Measurements from ENCODE around the gene TRMT2B.
"Not testable (repeated sequence)": the region's sequence is repeated elsewhere in the genome, so short reads cannot be mapped to it uniquely, and the experiment has no call there.

TRMT2B gene

DNA sequence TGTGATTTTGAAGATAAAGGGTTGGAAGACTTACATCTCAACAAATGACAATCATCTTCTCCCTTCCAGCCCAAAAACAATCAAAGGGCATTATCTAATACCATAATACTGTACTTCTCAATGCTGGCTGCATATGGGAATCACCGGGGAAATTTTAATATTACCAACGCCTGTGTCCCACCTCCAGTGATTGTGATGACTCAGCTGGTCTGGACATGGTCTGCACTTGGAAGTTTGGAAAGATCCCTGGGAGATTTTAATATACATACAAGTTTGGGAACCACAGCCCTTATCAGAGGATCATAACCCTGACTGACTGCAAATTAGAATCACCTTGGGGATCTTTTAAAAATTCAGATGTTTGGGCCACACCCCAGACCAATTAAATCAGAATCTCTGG lies 52.5 kb downstream of the TRMT2B start:
- TF ChIP-seq, protein P1, sequence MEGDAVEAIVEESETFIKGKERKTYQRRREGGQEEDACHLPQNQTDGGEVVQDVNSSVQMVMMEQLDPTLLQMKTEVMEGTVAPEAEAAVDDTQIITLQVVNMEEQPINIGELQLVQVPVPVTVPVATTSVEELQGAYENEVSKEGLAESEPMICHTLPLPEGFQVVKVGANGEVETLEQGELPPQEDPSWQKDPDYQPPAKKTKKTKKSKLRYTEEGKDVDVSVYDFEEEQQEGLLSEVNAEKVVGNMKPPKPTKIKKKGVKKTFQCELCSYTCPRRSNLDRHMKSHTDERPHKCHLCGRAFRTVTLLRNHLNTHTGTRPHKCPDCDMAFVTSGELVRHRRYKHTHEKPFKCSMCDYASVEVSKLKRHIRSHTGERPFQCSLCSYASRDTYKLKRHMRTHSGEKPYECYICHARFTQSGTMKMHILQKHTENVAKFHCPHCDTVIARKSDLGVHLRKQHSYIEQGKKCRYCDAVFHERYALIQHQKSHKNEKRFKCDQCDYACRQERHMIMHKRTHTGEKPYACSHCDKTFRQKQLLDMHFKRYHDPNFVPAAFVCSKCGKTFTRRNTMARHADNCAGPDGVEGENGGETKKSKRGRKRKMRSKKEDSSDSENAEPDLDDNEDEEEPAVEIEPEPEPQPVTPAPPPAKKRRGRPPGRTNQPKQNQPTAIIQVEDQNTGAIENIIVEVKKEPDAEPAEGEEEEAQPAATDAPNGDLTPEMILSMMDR (IDR thresholded peaks at IDR 0.05; ENCODE audit: insufficient read depth, low read depth, low read length, missing control alignments), result no peak
- no peak overlapping the region for H3K4me3 ChIP-seq (ENCODE audit: low read depth, low read length)
- DNase-seq (ENCODE audit: low read depth), result no peak

DNA sequence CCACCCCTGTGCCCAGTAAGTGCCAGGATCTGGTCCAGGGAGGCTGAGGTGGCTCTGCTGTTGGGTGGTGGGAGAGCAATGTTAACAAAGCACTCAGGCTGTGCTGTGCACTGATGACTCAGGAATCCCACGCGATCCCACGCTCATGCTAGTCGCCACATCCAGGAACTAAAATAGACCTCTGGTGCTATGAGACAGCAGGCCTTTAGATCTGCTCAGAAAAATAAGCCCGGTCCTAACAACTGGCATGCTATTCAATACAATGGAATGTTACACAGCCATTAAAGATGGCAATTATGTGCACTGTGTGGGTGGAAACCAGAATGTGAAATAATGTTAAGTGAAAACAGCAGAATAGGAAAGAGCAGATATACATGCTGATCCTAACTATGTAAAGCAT lies 56.4 kb downstream of the TRMT2B start:
- no peak overlapping the region for H3K4me3 ChIP-seq (ENCODE audit: low read depth, low read length)
- TF ChIP-seq, protein P1 (IDR thresholded peaks at IDR 0.05; ENCODE audit: insufficient read depth, low read depth, low read length, missing control alignments), result no peak
- DNase-seq (ENCODE audit: low read depth), result no peak

DNA sequence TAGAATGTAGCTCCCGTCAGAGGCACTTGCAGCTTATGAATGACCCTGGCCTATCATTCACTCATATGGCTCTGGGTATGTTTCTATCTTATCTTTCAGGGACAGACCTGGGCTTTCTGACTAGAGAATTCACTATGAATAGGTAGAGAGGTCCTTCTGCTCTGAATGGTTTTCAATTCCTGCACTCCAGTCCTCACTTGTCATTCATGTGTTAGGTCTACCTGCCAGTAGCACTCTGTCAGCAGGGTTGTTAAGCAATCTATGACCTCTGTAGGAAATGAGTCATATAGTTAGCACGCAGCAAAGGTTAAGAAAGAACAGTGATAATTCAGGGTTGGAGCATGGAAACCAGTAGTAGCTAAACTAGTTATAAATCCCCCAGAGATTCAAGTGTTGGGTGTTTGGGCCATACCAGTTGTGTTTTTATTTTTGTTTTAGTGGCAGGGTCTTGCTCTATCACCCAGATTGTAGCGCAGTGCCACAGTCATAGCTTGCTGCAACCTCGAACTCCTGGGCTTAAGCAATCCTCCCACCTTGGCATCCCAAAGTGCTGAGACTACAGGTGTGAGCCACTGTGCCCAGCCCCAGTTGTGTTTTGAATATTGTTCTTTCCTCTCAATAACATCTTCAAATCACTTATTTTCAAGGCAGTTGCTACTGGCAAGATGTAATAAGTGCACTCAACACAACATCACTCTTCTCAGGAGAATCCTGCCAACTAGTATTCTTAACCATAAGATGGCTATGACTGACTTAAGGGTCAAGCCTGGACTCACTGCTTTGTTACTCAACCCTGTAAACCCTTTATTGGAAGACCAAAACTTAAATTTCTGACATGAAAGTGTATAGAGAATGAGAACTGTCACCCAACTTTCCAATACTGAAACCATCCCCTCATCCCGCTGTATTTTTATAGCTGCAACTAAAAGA lies 57.3 kb downstream of the TRMT2B start:
- DNase-seq (ENCODE audit: low read depth), result peak; percentile 54
- no peak overlapping the region for H3K4me3 ChIP-seq (ENCODE audit: low read depth, low read length)
- TF ChIP-seq, protein P1 (IDR thresholded peaks at IDR 0.05; ENCODE audit: insufficient read depth, low read depth, low read length, missing control alignments), result no peak

DNA sequence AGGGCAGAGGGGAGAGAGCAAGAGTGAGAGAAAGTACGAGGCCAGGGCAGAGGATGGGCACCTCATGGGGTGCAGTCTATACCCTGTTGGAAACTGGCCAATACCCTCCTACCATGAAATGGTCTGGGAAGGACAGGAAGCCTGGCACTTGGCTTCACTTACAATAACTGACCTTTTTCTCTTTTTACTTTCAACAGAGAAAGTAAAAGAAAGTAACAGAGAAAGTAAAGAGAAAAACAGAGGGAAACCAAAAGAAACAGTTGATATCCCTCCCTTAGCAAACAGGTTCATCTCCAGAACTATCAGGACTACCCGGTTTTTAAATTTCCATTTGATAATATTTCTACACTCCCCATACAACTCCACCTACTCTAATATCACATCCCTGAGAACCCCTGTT lies 61.8 kb downstream of the TRMT2B start:
- no peak for DNase-seq (ENCODE audit: low read depth)
- TF ChIP-seq, protein P1 (IDR thresholded peaks at IDR 0.05; ENCODE audit: insufficient read depth, low read depth, low read length, missing control alignments), result no peak
- no peak overlapping the region for H3K4me3 ChIP-seq (ENCODE audit: low read depth, low read length)

DNA sequence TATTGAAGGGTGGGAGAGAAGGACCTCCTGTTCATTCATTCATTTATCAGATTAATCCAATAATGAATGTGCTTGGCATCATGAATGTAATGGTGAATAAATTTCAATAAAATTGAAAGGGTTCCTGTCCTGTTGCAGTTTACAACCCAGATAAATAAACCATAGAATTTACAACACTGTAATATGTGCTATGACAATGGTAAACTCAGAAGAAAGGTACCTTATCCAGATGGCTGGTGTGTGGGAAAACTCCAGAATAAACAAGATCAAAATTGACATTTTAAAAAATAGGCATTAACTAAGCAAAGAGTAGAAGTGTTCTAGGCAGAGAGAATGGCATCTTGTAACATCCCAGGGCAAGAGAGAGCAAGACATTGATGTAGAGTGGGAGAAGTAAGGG lies 67.1 kb downstream of the TRMT2B start:
- no peak for DNase-seq (ENCODE audit: low read depth)
- TF ChIP-seq, protein P1 (IDR thresholded peaks at IDR 0.05; ENCODE audit: insufficient read depth, low read depth, low read length, missing control alignments), result no peak

DNA sequence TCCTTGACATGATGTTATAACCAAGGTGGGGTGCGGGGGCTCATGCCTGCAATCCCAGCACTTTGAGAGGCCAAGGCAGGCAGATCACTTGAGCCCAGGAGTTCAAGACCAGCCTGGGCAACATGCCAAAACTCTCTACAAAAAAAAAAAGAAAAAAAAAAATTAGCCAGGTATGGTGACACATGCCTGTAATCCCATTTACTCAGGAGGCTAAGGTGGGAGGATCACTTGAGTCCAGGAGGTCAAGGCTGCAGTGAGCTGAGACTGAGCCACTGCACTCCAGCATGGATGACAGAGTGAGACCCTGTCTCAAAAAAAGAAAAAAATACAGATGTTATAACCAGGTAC lies 70.4 kb downstream of the TRMT2B start:
- not testable (repeated sequence) for DNase-seq (ENCODE audit: low read depth)

More for the DNA sequence above, 67.1 kb downstream of the TRMT2B start:
- H3K4me3 ChIP-seq (ENCODE audit: low read depth, low read length), result no peak overlapping the region

DNA sequence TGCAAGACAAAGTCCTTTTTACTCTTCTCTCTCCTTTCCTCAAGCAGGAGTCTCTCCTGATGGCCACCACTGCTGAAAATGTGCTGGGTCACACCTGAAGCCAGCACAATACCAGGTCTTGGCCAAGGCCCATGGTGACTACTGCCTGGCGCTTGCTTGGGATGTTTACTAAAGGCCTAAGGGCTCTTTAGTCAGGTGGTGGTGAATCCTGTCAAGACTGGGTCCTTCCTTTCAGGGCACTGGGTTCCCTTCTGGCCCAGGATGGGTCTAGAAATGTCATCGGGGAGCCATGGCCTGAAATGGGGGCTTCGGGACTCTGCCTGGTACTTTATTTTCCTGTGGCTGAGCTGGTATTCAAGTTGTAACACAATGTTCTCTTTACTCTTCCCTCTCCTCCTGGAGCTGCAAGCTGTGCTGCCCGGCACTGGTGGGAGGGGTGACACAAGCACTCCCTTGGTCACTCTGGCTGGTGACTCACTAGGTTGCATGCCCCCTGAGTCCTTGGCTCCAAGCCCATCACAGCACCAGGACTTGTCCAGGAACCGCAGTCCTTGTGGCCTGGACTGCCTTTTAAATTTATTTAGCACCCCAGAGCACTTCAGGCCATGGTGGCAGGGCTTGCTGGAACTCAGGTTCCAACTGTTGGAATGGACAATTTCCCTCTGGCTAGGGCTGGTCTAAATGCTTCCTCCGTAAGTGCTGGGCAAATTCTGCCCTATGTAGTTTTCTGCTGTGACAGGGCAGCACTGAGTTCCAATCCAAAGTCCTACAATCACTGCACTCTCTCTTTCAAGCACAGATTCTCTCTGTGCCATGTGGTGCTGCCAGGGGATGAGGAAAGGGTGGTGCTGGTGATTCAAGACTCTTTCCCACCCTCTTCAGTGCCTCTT lies 71.1 kb downstream of the TRMT2B start:
- TF ChIP-seq, protein P1 (IDR thresholded peaks at IDR 0.05; ENCODE audit: insufficient read depth, low read depth, low read length, missing control alignments), result no peak
- DNase-seq (ENCODE audit: low read depth), result no peak
- no peak overlapping the region for H3K4me3 ChIP-seq (ENCODE audit: low read depth, low read length)

More for the DNA sequence above, 70.4 kb downstream of the TRMT2B start:
- H3K4me3 ChIP-seq (ENCODE audit: low read depth, low read length), result not testable (repeated sequence)
